OCI-LY1 (cell line): Measurements from ENCODE around the gene ARHGEF10L.

Experiments
- H2AFZ ChIP-seq: fragments of 200-600 bp; sonication (generic), shearing (Covaris generic); 2 replicates; pipeline ENCODE4 v1.6.0; 2014; ENCODE audit warnings: antibody characterized with exemption, mild to moderate bottlenecking, low read length
- H3F3A ChIP-seq: fragments of 200-600 bp; sonication (generic), shearing (Covaris generic); 2 replicates; pipeline ENCODE4 v1.6.0; 2014; ENCODE audit warnings: mild to moderate bottlenecking, antibody characterized with exemption, low read length, moderate library complexity; ENCODE audit not compliant: insufficient read depth
- H3K27ac ChIP-seq: fragments of 200-600 bp; sonication (generic); 2 replicates; pipeline ENCODE4 v1.5.1; 2014; ENCODE audit warnings: low read length, mixed run types, mild to moderate bottlenecking, low read depth; ENCODE audit not compliant: poor library complexity, severe bottlenecking
- H3K27me3 ChIP-seq: fragments of 200-600 bp; sonication (generic); 2 replicates; pipeline ENCODE4 v1.6.0; 2014; ENCODE audit warnings: antibody characterized with exemption, mild to moderate bottlenecking, low read length, moderate library complexity; ENCODE audit not compliant: insufficient read depth
- H3K36me3 ChIP-seq: fragments of 200-600 bp; sonication (generic); 2 replicates; pipeline ENCODE4 v1.6.1; 2014; ENCODE audit warnings: mild to moderate bottlenecking, antibody characterized with exemption, low read length, moderate library complexity, mixed read lengths; ENCODE audit not compliant: insufficient read depth
- H3K4me1 ChIP-seq: fragments of 200-600 bp; sonication (generic); 2 replicates; pipeline ENCODE4 v1.5.1; 2014; ENCODE audit warnings: mild to moderate bottlenecking, low read length, moderate library complexity; ENCODE audit not compliant: insufficient read depth, severe bottlenecking
- H3K4me2 ChIP-seq: fragments of 200-600 bp; sonication (generic), shearing (Covaris generic); 2 replicates; pipeline ENCODE4 v1.6.1; 2014; ENCODE audit warnings: low read length
- H3K4me3 ChIP-seq: fragments of 200-600 bp; sonication (generic); 2 replicates; pipeline ENCODE4 v1.5.1; 2014; ENCODE audit warnings: low read length, low read depth, mild to moderate bottlenecking, mixed read lengths; ENCODE audit not compliant: poor library complexity, severe bottlenecking
- H3K79me2 ChIP-seq: fragments of 200-600 bp; shearing (Covaris generic); 2 replicates; pipeline ENCODE4 v1.6.1; 2016; ENCODE audit warnings: mixed run types, low read length, mixed read lengths; ENCODE audit not compliant: insufficient read depth
- H3K9ac ChIP-seq: fragments of 200-600 bp; sonication (generic), shearing (Covaris generic); 2 replicates; pipeline ENCODE4 v1.6.1; 2014; ENCODE audit warnings: mild to moderate bottlenecking, low read length, mixed read lengths
- H3K9me2 ChIP-seq: fragments of 200-600 bp; sonication (generic), shearing (Covaris generic); 2 replicates; pipeline ENCODE4 v1.6.1; 2014; ENCODE audit warnings: low read depth, mild to moderate bottlenecking, low read length, mixed read lengths
- H3K9me3 ChIP-seq: fragments of 200-600 bp; shearing (Covaris generic); 2 replicates; pipeline ENCODE4 v1.6.1; 2014; ENCODE audit warnings: low read length, mixed read lengths
- H4K20me1 ChIP-seq: fragments of 200-600 bp; sonication (generic), shearing (Covaris generic); 2 replicates; pipeline ENCODE4 v1.6.0; 2016; ENCODE audit warnings: mild to moderate bottlenecking, low read length; ENCODE audit not compliant: insufficient read depth
- CTCF ChIP-seq: fragments of 200-600 bp; sonication (generic), shearing (Covaris generic); IDR thresholded peaks from 2 replicates; pipeline ENCODE4 v1.5.1; 2017; ENCODE audit warnings: mild to moderate bottlenecking, antibody characterized with exemption, low read length, moderate library complexity, mixed read lengths
- EZH2 ChIP-seq: fragments of 200-600 bp; sonication (generic), shearing (Covaris generic); IDR thresholded peaks from 2 replicates; pipeline ENCODE4 v1.8.0; 2017; ENCODE audit warnings: borderline replicate concordance, mixed run types, mild to moderate bottlenecking, antibody characterized with exemption, low read length, moderate library complexity, mixed read lengths

The ARHGEF10L gene

GRCh38 chr1:17636612-17637011 is 97.1 kb downstream of the ARHGEF10L start:
- no peaks in the 10 kb centered on the region for H3K79me2 ChIP-seq
- no peaks in the 10 kb centered on the region for H3F3A ChIP-seq
- no peak for TF ChIP-seq EZH2
- no peak for TF ChIP-seq CTCF
- no peak overlapping the region for H3K4me3 ChIP-seq
- H3K27ac ChIP-seq: no peak overlapping the region
- H3K4me1 ChIP-seq: no peaks in the 10 kb centered on the region
- no peaks in the 10 kb centered on the region; the same call in 1 of the 2 replicates for H3K27me3 ChIP-seq
- H3K9me2 ChIP-seq: no peaks in the 10 kb centered on the region
- no peaks in the 10 kb centered on the region for H3K9me3 ChIP-seq
- H4K20me1 ChIP-seq: no peaks in the 10 kb centered on the region
- no peak overlapping the region for H3K9ac ChIP-seq
- H3K4me2 ChIP-seq: no peak overlapping the region
- no peaks in the 10 kb centered on the region for H3K36me3 ChIP-seq
- H2AFZ ChIP-seq: no peak overlapping the region

- Histone ChIP-seq H3K9me3 (no peaks in the 10 kb centered on the region), H3K9me2 (no peaks in the 10 kb centered on the region), H3K9ac (no peak overlapping the region), H4K20me1 (no peaks in the 10 kb centered on the region), H3F3A (no peaks in the 10 kb centered on the region), H3K4me2 (no peak overlapping the region), H3K79me2 (no peaks in the 10 kb centered on the region), H3K27ac (no peak overlapping the region), H3K36me3 (no peaks in the 10 kb centered on the region), H3K4me3 (no peak overlapping the region), H3K27me3 (no peaks in the 10 kb centered on the region), H3K4me1 (no peaks in the 10 kb centered on the region), H2AFZ (no peak overlapping the region)
- no peak for TF ChIP-seq EZH2
- no peak for TF ChIP-seq CTCF
These were observed 97.6 kb downstream of the ARHGEF10L start for GRCh38 chr1:17637055-17637454.

GRCh38 chr1:17639703-17640340 is 100.3 kb downstream of the ARHGEF10L start:
- Histone ChIP-seq H3K4me1 (no peaks in the 10 kb centered on the region), H2AFZ (no peak overlapping the region), H3K9ac (no peak overlapping the region), H3K79me2 (no peaks in the 10 kb centered on the region), H3K9me2 (no peaks in the 10 kb centered on the region), H3K27me3 (no peaks in the 10 kb centered on the region), H4K20me1 (no peaks in the 10 kb centered on the region), H3K4me2 (no peak overlapping the region), H3F3A (no peaks in the 10 kb centered on the region), H3K9me3 (no peaks in the 10 kb centered on the region), H3K36me3 (no peaks in the 10 kb centered on the region), H3K4me3 (no peak overlapping the region), H3K27ac (no peak overlapping the region)
- TF ChIP-seq EZH2 (no peak), CTCF (no peak)
